Measurements from ENCODE around the gene VWA5B2.
A peak's percentile ranks its signal among the peaks of the same experiment; 100 is the strongest.

VWA5B2 gene

GRCh38 chr3:184223946-184224345 is 5.4 kb upstream of the VWA5B2 start:
- DNase-seq (ENCODE audit: low read depth in 2 of 2), result no peak

- DNase-seq (ENCODE audit: low read depth in 2 of 2), result peak in 1 of 2 donors; percentile 29
Measured at GRCh38 chr3:184227481-184227935, 1.9 kb upstream of the VWA5B2 start.

- DNase-seq (ENCODE audit: low read depth in 2 of 2), result no peak
Measured at GRCh38 chr3:184228376-184229137, 828 bp upstream of the VWA5B2 start.

GRCh38 chr3:184230081-184230602 is 757 bp downstream of the VWA5B2 start:
- no peak for DNase-seq (ENCODE audit: low read depth in 2 of 2)

- no peak for DNase-seq (ENCODE audit: low read depth in 2 of 2)
Measured at GRCh38 chr3:184230603-184231528, 1.5 kb downstream of the VWA5B2 start.

GRCh38 chr3:184231671-184232070 is 2.3 kb downstream of the VWA5B2 start:
- DNase-seq (ENCODE audit: low read depth in 2 of 2), result no peak

GRCh38 chr3:184233127-184233843 is 3.9 kb downstream of the VWA5B2 start:
- no peak for DNase-seq (ENCODE audit: low read depth in 2 of 2)

- no peak for DNase-seq (ENCODE audit: low read depth in 2 of 2)
Measured at GRCh38 chr3:184234224-184234623, 4.8 kb downstream of the VWA5B2 start.

- no peak for DNase-seq (ENCODE audit: low read depth in 2 of 2)
Measured at GRCh38 chr3:184234671-184235380, 5.4 kb downstream of the VWA5B2 start.

GRCh38 chr3:184235381-184236032 is 6.1 kb downstream of the VWA5B2 start:
- no peak for DNase-seq (ENCODE audit: low read depth in 2 of 2)

- no peak for DNase-seq (ENCODE audit: low read depth in 2 of 2)
Measured at GRCh38 chr3:184236033-184236410, 6.6 kb downstream of the VWA5B2 start.

- DNase-seq (ENCODE audit: low read depth in 2 of 2), result no peak
Measured at GRCh38 chr3:184236636-184237035, 7.3 kb downstream of the VWA5B2 start.

GRCh38 chr3:184237211-184237610 is 7.8 kb downstream of the VWA5B2 start:
- no peak for DNase-seq (ENCODE audit: low read depth in 2 of 2)

GRCh38 chr3:184237807-184238206 is 8.4 kb downstream of the VWA5B2 start:
- DNase-seq (ENCODE audit: low read depth in 2 of 2), result no peak

GRCh38 chr3:184238246-184238818 is 8.9 kb downstream of the VWA5B2 start:
- no peak for DNase-seq (ENCODE audit: low read depth in 2 of 2)

GRCh38 chr3:184239221-184239620 is 9.8 kb downstream of the VWA5B2 start:
- DNase-seq (ENCODE audit: low read depth in 2 of 2), result no peak

- DNase-seq (ENCODE audit: low read depth in 2 of 2), result no peak
Measured at GRCh38 chr3:184239708-184240107, 10.3 kb downstream of the VWA5B2 start.

GRCh38 chr3:184240384-184241140 is 11.2 kb downstream of the VWA5B2 start:
- no peak for DNase-seq (ENCODE audit: low read depth in 2 of 2)

- no peak for DNase-seq (ENCODE audit: low read depth in 2 of 2)
Measured at GRCh38 chr3:184241141-184241446, 11.7 kb downstream of the VWA5B2 start.
